ENCODE measurements around the gene PAPPA. TPM values are rescaled to one million over a fixed set of nuclear protein-coding genes. Genes with fewer than 3 reads are reported as not detected.

PAPPA gene
- total RNA-seq, 2 experiments from 2014 or later = not detected

DNA sequence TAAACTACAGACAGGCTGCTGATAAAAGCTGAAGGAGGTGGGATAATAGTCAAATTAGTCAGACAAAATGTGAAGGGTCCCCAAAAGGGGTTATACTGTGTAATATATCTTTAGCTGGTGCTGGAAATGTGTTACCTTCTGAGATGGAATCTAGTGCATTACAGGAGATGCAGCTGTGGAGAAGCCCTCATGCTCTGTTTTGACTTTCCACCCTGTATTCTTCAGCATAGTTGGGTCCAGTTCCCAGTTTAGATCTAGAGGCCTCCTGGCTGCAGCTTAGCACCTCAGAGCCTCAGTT, 122.6 kb downstream of the PAPPA start:
- Histone ChIP-seq H3K36me3 (ENCODE audit: insufficient read depth, low read length) (no peaks in the 10 kb centered on the region), H4K20me1 (ENCODE audit: insufficient read depth, low read length) (no peaks in the 10 kb centered on the region), H3K9me3 (ENCODE audit: low read length) (no peaks in the 10 kb centered on the region), H3K4me1 (ENCODE audit: insufficient read depth, low read length, poor library complexity, severe bottlenecking) (no peaks in the 10 kb centered on the region), H2AFZ (ENCODE audit: low read length) (no peak overlapping the region), H3K79me2 (ENCODE audit: insufficient read depth, low read depth, low read length) (no peaks in the 10 kb centered on the region), H3K27ac (ENCODE audit: low read depth, low read length, poor library complexity, severe bottlenecking) (no peak overlapping the region), H3K9me2 (ENCODE audit: insufficient read depth, low read length) (no peaks in the 10 kb centered on the region), H3K4me3 (ENCODE audit: low read depth, low read length, poor library complexity, severe bottlenecking) (no peak overlapping the region), H3K4me2 (ENCODE audit: low read length) (no peak overlapping the region)
- intact Hi-C loops (cut with micrococcal nuclease; ENCODE audit: unreplicated experiment) = no loop called here
- CTCF ChIA-PET (ENCODE audit: unreplicated experiment) = no interaction called here
- no peak for DNase-seq (ENCODE audit: low spot score)
- POLR2A ChIA-PET = no interaction called here
- no TSS peak for BruUV-seq (replicated peaks)
- TF ChIP-seq, protein P1, sequence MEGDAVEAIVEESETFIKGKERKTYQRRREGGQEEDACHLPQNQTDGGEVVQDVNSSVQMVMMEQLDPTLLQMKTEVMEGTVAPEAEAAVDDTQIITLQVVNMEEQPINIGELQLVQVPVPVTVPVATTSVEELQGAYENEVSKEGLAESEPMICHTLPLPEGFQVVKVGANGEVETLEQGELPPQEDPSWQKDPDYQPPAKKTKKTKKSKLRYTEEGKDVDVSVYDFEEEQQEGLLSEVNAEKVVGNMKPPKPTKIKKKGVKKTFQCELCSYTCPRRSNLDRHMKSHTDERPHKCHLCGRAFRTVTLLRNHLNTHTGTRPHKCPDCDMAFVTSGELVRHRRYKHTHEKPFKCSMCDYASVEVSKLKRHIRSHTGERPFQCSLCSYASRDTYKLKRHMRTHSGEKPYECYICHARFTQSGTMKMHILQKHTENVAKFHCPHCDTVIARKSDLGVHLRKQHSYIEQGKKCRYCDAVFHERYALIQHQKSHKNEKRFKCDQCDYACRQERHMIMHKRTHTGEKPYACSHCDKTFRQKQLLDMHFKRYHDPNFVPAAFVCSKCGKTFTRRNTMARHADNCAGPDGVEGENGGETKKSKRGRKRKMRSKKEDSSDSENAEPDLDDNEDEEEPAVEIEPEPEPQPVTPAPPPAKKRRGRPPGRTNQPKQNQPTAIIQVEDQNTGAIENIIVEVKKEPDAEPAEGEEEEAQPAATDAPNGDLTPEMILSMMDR (conservative IDR thresholded peaks at IDR 0.05; ENCODE audit: low read length) = no peak
- no peak for TF ChIP-seq EZH2phosphoT487 (IDR thresholded peaks at IDR 0.05; ENCODE audit: borderline replicate concordance, low read depth, low read length)

DNA sequence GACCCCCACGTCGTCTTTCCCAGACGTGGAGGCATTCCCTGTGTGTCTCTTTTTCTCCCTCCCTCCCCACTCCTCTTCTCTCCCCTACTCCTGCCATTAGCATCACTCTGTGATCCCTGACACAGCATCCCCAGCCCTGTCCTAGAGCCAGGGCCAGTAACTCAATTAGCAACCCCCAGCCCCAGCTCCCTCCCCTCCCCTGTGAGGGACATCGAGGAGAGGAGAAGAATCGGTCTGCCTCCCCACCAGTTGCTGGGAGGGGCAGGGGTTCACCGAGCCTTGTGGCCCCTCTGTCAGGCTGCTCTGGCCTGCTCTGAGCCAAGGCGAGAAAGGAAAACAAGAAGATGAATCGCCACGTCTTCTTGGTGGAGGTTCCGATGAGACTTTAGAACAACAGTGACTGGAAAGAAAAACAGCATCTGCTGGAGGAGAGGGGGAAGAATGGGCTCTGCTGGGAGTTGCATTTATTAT, 123.1 kb downstream of the PAPPA start:
- POLR2A ChIA-PET = no interaction called here
- intact Hi-C loops (cut with micrococcal nuclease; ENCODE audit: unreplicated experiment) = no loop called here
- H3K9me2 ChIP-seq (ENCODE audit: insufficient read depth, low read length) = no peaks in the 10 kb centered on the region
- TF ChIP-seq, protein P1 (conservative IDR thresholded peaks at IDR 0.05; ENCODE audit: low read length) = no peak
- TF ChIP-seq EZH2phosphoT487 (IDR thresholded peaks at IDR 0.05; ENCODE audit: borderline replicate concordance, low read depth, low read length) = no peak
- DNase-seq (ENCODE audit: low spot score) = no peak
- H3K4me2 ChIP-seq (ENCODE audit: low read length) = no peak overlapping the region
- H3K79me2 ChIP-seq (ENCODE audit: insufficient read depth, low read depth, low read length) = no peaks in the 10 kb centered on the region
- CTCF ChIA-PET (ENCODE audit: unreplicated experiment) = no interaction called here
- no peak overlapping the region for H2AFZ ChIP-seq (ENCODE audit: low read length)
- no peaks in the 10 kb centered on the region for H3K36me3 ChIP-seq (ENCODE audit: insufficient read depth, low read length)
- no TSS peak for BruUV-seq (replicated peaks)
- no peaks in the 10 kb centered on the region for H4K20me1 ChIP-seq (ENCODE audit: insufficient read depth, low read length)
- H3K9me3 ChIP-seq (ENCODE audit: low read length) = no peaks in the 10 kb centered on the region
- no peaks in the 10 kb centered on the region for H3K4me1 ChIP-seq (ENCODE audit: insufficient read depth, low read length, poor library complexity, severe bottlenecking)
- H3K27ac ChIP-seq (ENCODE audit: low read depth, low read length, poor library complexity, severe bottlenecking) = no peak overlapping the region
- no peak overlapping the region for H3K4me3 ChIP-seq (ENCODE audit: low read depth, low read length, poor library complexity, severe bottlenecking)

DNA sequence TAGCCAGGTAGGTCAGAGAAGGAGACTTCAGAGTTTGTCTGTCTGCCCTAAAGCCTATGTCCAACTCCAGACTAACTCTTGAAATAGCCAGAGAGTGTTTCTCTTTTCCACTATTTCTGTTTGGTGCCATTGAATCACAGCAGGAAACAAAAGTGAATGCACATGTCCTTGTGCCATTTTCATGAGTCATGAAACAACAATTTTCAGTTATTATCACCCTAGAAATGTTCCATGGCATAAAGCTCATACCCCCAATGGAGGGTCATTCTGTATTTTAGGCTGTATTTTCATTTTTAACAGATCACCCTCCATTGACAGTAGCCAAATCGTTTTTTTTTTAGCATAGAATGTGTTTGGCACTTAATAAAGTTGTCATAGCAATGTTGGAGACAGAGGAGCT, 124.7 kb downstream of the PAPPA start:
- Histone ChIP-seq H3K79me2 (ENCODE audit: insufficient read depth, low read depth, low read length) (no peaks in the 10 kb centered on the region), H2AFZ (ENCODE audit: low read length) (no peak overlapping the region), H3K36me3 (ENCODE audit: insufficient read depth, low read length) (no peaks in the 10 kb centered on the region), H3K4me2 (ENCODE audit: low read length) (no peak overlapping the region), H3K4me1 (ENCODE audit: insufficient read depth, low read length, poor library complexity, severe bottlenecking) (no peaks in the 10 kb centered on the region), H3K9me2 (ENCODE audit: insufficient read depth, low read length) (no peaks in the 10 kb centered on the region), H3K4me3 (ENCODE audit: low read depth, low read length, poor library complexity, severe bottlenecking) (no peak overlapping the region), H3K27ac (ENCODE audit: low read depth, low read length, poor library complexity, severe bottlenecking) (no peak overlapping the region), H4K20me1 (ENCODE audit: insufficient read depth, low read length) (no peaks in the 10 kb centered on the region), H3K9me3 (ENCODE audit: low read length) (no peaks in the 10 kb centered on the region)
- POLR2A ChIA-PET = no interaction called here
- CTCF ChIA-PET (ENCODE audit: unreplicated experiment) = no interaction called here
- TF ChIP-seq, protein P1 (conservative IDR thresholded peaks at IDR 0.05; ENCODE audit: low read length) = no peak
- TF ChIP-seq EZH2phosphoT487 (IDR thresholded peaks at IDR 0.05; ENCODE audit: borderline replicate concordance, low read depth, low read length) = no peak
- DNase-seq (ENCODE audit: low spot score) = no peak
- intact Hi-C loops (cut with micrococcal nuclease; ENCODE audit: unreplicated experiment) = no loop called here
- no TSS peak for BruUV-seq (replicated peaks)
